Keratinocyte (primary cell): ENCODE measurements around the gene DCST2. TPM values are rescaled to one million over a fixed set of nuclear protein-coding genes. Genes with fewer than 3 reads are reported as not detected.
A peak's percentile ranks its signal among the peaks of the same experiment; 100 is the strongest.

Experiments
- DNase-seq: peaks from one replicate; pipeline ENCODE4 v3.0.0-alpha.2; 2011; ENCODE audit warnings: low read depth, missing footprints, low spot score
- FAIRE-seq: peaks from 2 replicates; lab custom pipeline; 2011; peaks lifted over from hg19 to GRCh38; lab: Jason Lieb, UNC
- H2AFZ ChIP-seq: 2 replicates; pipeline ENCODE4 v1.6.0; 2012; ENCODE audit warnings: low read length, control low read depth, inconsistent platforms; ENCODE audit not compliant: control insufficient read depth
- H3K27ac ChIP-seq: 2 replicates; pipeline ENCODE4 v1.5.1; 2011; ENCODE audit warnings: low read length; ENCODE audit not compliant: control insufficient read depth, insufficient read depth
- H3K27me3 ChIP-seq: 3 replicates; pipeline ENCODE4 v1.6.0; 2011; ENCODE audit warnings: low read length; ENCODE audit not compliant: control insufficient read depth, insufficient read depth; ENCODE audit errors: extremely low read depth
- H3K36me3 ChIP-seq, 2 experiments: 2 replicates in 1 of 2; 3 replicates in 1 of 2; pipeline ENCODE4 v1.5.1; 2011; ENCODE audit warnings: low read length in 2 of 2, mild to moderate bottlenecking in 1 of 2; ENCODE audit not compliant: control insufficient read depth in 2 of 2, insufficient read depth in 2 of 2; ENCODE audit errors: extremely low read depth in 1 of 2
- H3K4me1 ChIP-seq: 3 replicates; pipeline ENCODE4 v1.5.1; 2011; ENCODE audit warnings: low read length; ENCODE audit not compliant: control insufficient read depth, insufficient read depth; ENCODE audit errors: extremely low read depth
- H3K4me2 ChIP-seq: 3 replicates; pipeline ENCODE4 v1.6.0; 2011; ENCODE audit warnings: low read depth, low read length; ENCODE audit not compliant: control insufficient read depth, insufficient read depth; ENCODE audit errors: extremely low read depth
- H3K4me3 ChIP-seq, 3 experiments: fragments of 200-600 bp in 1 of 3; sonication (generic) in 1 of 3; 2 replicates in 2 of 3; 3 replicates in 1 of 3; pipeline ENCODE4 v1.5.1; 2011 to 2016; ENCODE audit warnings: low read length in 3 of 3, mild to moderate bottlenecking in 3 of 3, control low read depth in 2 of 3, inconsistent platforms in 1 of 3, low read depth in 1 of 3, mixed read lengths in 1 of 3, mixed run types in 1 of 3, moderate library complexity in 1 of 3; ENCODE audit not compliant: control insufficient read depth in 2 of 3, insufficient read depth in 2 of 3; ENCODE audit errors: extremely low read depth in 1 of 3
- H3K79me2 ChIP-seq: 2 replicates; pipeline ENCODE4 v1.6.0; 2012; ENCODE audit warnings: low read length; ENCODE audit not compliant: control insufficient read depth, insufficient read depth
- H3K9ac ChIP-seq: 3 replicates; pipeline ENCODE4 v1.6.0; 2011; ENCODE audit warnings: low read length; ENCODE audit not compliant: control insufficient read depth, insufficient read depth; ENCODE audit errors: extremely low read depth
- H3K9me1 ChIP-seq: 3 replicates; pipeline ENCODE4 v1.6.0; 2011; ENCODE audit warnings: low read length; ENCODE audit not compliant: control insufficient read depth, insufficient read depth; ENCODE audit errors: extremely low read depth
- H3K9me3 ChIP-seq: 2 replicates; pipeline ENCODE4 v1.5.1; 2012; ENCODE audit warnings: low read depth, low read length; ENCODE audit not compliant: control insufficient read depth
- H4K20me1 ChIP-seq: 3 replicates; pipeline ENCODE4 v1.6.0; 2011; ENCODE audit warnings: low read length; ENCODE audit not compliant: control insufficient read depth, insufficient read depth; ENCODE audit errors: extremely low read depth
- EZH2 ChIP-seq: IDR thresholded peaks from one replicate; pipeline ENCODE4 v1.6.1; 2012; ENCODE audit warnings: inconsistent platforms, mild to moderate bottlenecking, low read length, moderate library complexity
- dilution Hi-C: fragments of 300-500 bp; cut with MboI; formaldehyde crosslinking; loops from one replicate; pipeline ENCODE4 v1.7.0; 2020; ENCODE audit warnings: low sequenced_read_pairs; ENCODE audit not compliant: extremely low pct_ligation_motif_present
- polyA plus RNA-seq, 5 experiments: library from polyadenylated mRNA; depleted of rRNA in 3 of 5; stranded (reverse) in 3 of 5; stranded (forward) in 1 of 5; unstranded in 1 of 5; fragments of >200 nt; gene quantifications; 1 replicate in 1 of 5; 2 replicates in 3 of 5; 3 replicates in 1 of 5; pipeline versions ENCODE4 v1.2.1 to v1.2.3, GENCODE V29; 2011 to 2012; ENCODE audit warnings: missing spikeins in 2 of 5, low read depth in 1 of 5, low replicate concordance in 1 of 5
- TF ChIP-seq, protein P1 (sequence below), 3 experiments: IDR thresholded peaks in 1 of 3; conservative IDR thresholded peaks in 1 of 3; optimal IDR thresholded peaks in 1 of 3; 2 replicates in 2 of 3; 3 replicates in 1 of 3; pipeline versions ENCODE3 to v1.5.1; 2011; ENCODE audit warnings: low read length in 3 of 3, mild to moderate bottlenecking in 3 of 3, moderate library complexity in 2 of 3, control low read depth in 1 of 3, inconsistent platforms in 1 of 3; ENCODE audit not compliant: insufficient read depth in 2 of 3; ENCODE audit errors: extremely low read depth in 1 of 3

The DCST2 gene
- polyA plus RNA-seq, 1 donor (not counting 4 experiments of a cell fraction or from before 2014, with no cell fraction given): 0.14 TPM

DNA sequence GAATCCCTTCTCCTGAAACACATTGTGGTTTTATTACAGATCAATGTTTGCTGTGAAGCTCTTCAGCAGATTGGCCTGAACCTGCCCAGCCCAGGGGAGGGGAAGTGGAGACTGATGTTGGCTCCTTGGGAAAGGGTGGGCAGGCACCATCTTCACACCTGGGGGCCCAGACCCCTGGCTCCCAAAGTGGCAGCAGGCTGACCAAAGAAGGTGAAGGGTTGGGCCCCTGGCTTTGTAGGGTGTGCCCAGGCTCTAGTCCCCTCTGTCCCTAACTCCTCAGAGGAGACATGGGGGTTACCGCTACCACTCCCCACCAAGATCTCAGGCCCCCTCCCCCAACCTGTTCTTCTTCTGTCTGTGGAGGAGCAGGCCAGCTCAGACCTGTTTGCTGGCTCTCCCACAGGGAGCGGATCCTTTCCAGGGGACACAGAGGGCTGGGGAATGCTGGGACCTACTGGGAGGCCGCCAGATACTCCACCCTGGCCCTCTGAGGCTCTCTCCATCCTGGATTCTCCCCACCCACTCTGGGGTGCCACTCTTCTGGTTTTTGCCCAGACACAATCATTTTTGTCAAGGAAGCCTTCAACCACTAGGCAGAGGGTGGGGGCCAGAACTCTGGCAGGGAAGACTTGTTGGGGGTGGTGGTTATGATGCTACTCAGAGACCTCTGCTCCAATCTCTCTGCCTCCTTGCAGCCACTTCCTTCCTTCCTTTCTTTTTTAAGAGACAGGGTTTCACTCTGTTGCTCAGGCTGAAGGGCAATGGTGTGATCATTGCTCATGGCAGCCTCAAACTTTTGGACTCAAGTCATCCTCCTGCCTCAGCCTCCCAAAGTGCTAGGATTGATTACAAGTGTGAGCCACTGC is 40.0 kb upstream of the DCST2 start:
- dilution Hi-C loops: no loop called here
- H3K4me2 ChIP-seq: peak overlapping the region; percentile 49
- no peaks in the 10 kb centered on the region for H3K9me3 ChIP-seq
- H3K36me3 ChIP-seq: peaks cover 0 to 9% of the 10 kb centered on the region in 2 experiments
- H4K20me1 ChIP-seq: no peaks in the 10 kb centered on the region
- H2AFZ ChIP-seq: no peak overlapping the region
- no peaks in the 10 kb centered on the region for H3K79me2 ChIP-seq
- no peaks in the 10 kb centered on the region for H3K27me3 ChIP-seq
- H3K4me1 ChIP-seq: peaks cover 26% of the 10 kb centered on the region
- H3K4me3 ChIP-seq: no peak overlapping the region
- no peaks in the 10 kb centered on the region for H3K9me1 ChIP-seq
- no peak overlapping the region for H3K9ac ChIP-seq
- FAIRE-seq (no peak), DNase-seq (no peak)
- TF ChIP-seq, protein P1, sequence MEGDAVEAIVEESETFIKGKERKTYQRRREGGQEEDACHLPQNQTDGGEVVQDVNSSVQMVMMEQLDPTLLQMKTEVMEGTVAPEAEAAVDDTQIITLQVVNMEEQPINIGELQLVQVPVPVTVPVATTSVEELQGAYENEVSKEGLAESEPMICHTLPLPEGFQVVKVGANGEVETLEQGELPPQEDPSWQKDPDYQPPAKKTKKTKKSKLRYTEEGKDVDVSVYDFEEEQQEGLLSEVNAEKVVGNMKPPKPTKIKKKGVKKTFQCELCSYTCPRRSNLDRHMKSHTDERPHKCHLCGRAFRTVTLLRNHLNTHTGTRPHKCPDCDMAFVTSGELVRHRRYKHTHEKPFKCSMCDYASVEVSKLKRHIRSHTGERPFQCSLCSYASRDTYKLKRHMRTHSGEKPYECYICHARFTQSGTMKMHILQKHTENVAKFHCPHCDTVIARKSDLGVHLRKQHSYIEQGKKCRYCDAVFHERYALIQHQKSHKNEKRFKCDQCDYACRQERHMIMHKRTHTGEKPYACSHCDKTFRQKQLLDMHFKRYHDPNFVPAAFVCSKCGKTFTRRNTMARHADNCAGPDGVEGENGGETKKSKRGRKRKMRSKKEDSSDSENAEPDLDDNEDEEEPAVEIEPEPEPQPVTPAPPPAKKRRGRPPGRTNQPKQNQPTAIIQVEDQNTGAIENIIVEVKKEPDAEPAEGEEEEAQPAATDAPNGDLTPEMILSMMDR (optimal IDR thresholded peaks at IDR 0.05 in 1 of 3, IDR thresholded peaks at IDR 0.05 in 1 of 3, conservative IDR thresholded peaks at IDR 0.05 in 1 of 3; ENCODE audit: extremely low read depth in 1 of 3, insufficient read depth in 2 of 3, low read length in 3 of 3): no peak
- TF ChIP-seq EZH2: no peak
- H3K27ac ChIP-seq: no peak overlapping the region

DNA sequence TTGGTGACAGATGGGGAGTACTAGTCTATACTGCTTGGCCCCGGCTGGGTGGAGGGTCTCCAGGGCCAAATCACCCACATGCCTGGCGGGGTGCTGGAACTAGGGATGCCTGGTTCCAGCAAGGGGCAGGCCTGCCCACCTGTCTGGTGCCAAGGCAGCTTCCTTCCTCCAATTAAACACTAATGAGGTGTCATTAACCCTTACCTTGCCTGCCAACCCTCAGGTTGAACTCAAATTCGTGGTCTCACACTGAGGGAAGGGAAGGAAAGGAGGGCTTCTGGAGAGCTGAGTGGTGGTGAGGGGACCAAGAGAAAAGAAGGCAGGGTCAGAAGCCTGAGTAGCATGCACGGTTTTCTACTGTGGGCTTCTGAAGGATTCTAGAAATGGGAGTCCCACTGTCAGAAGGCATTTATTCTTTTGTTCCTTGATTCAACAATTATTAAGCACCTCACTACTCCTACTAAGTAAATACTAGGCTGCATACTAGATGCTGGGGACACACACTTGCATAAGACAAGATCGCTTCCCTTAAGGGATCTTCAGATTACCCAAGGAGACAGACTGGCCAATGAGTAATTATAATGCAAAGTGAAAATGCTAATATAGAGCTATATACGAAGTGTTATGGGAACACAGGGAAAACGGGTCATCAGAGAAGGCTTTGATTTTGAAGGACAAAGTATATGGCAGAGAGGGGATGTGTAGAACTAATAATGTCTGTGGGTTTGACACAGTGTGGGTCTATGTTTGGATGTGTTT is 39.1 kb upstream of the DCST2 start:
- Histone ChIP-seq H3K27ac (no peak overlapping the region), H3K4me2 (peak overlapping the region; percentile 49), H4K20me1 (no peaks in the 10 kb centered on the region), H3K4me1 (peaks cover 21% of the 10 kb centered on the region), H3K36me3 (peaks cover 0 to 11% of the 10 kb centered on the region in 2 experiments), H2AFZ (no peak overlapping the region), H3K27me3 (no peaks in the 10 kb centered on the region), H3K79me2 (no peaks in the 10 kb centered on the region), H3K9me3 (no peaks in the 10 kb centered on the region), H3K9me1 (no peaks in the 10 kb centered on the region), H3K4me3 (no peak overlapping the region), H3K9ac (no peak overlapping the region)
- DNase-seq (no peak), FAIRE-seq (no peak)
- TF ChIP-seq, protein P1 (optimal IDR thresholded peaks at IDR 0.05 in 1 of 3, IDR thresholded peaks at IDR 0.05 in 1 of 3, conservative IDR thresholded peaks at IDR 0.05 in 1 of 3; ENCODE audit: extremely low read depth in 1 of 3, insufficient read depth in 2 of 3, low read length in 3 of 3): no peak
- dilution Hi-C loops: no loop called here
